ENCODE data around the gene PIK3R2.

Gene PIK3R2

GRCh38 chr19:18122860-18123795 is 29.8 kb upstream of the PIK3R2 start:
- DNase-seq (ENCODE audit: low read depth in 2 of 3, low spot score in 2 of 3): no peak

GRCh38 chr19:18123819-18124218 is 29.1 kb upstream of the PIK3R2 start:
- DNase-seq (ENCODE audit: low read depth in 2 of 3, low spot score in 2 of 3): no peak

GRCh38 chr19:18126097-18126496 is 26.9 kb upstream of the PIK3R2 start:
- DNase-seq (ENCODE audit: low read depth in 2 of 3, low spot score in 2 of 3): no peak

- no peak for DNase-seq (ENCODE audit: low read depth in 2 of 3, low spot score in 2 of 3)
Observed at GRCh38 chr19:18128044-18128443, 24.9 kb upstream of the PIK3R2 start.

GRCh38 chr19:18128805-18129204 is 24.2 kb upstream of the PIK3R2 start:
- no peak for DNase-seq (ENCODE audit: low read depth in 2 of 3, low spot score in 2 of 3)

- no peak for DNase-seq (ENCODE audit: low read depth in 2 of 3, low spot score in 2 of 3)
Observed at GRCh38 chr19:18130523-18131242, 22.3 kb upstream of the PIK3R2 start.

GRCh38 chr19:18131841-18132596 is 20.9 kb upstream of the PIK3R2 start:
- DNase-seq (ENCODE audit: low read depth in 2 of 3, low spot score in 2 of 3): no peak

GRCh38 chr19:18135712-18136584 is 17.0 kb upstream of the PIK3R2 start:
- DNase-seq (ENCODE audit: low read depth in 2 of 3, low spot score in 2 of 3): no peak

- DNase-seq (ENCODE audit: low read depth in 2 of 3, low spot score in 2 of 3): no peak
Observed at GRCh38 chr19:18137242-18137641, 15.7 kb upstream of the PIK3R2 start.

GRCh38 chr19:18137657-18138339 is 15.2 kb upstream of the PIK3R2 start:
- no peak for DNase-seq (ENCODE audit: low read depth in 2 of 3, low spot score in 2 of 3)

GRCh38 chr19:18140473-18140872 is 12.5 kb upstream of the PIK3R2 start:
- DNase-seq (ENCODE audit: low read depth in 2 of 3, low spot score in 2 of 3): no peak

- no peak for DNase-seq (ENCODE audit: low read depth in 2 of 3, low spot score in 2 of 3)
Observed at GRCh38 chr19:18141031-18141430, 11.9 kb upstream of the PIK3R2 start.

- DNase-seq (ENCODE audit: low read depth in 2 of 3, low spot score in 2 of 3): no peak
Observed at GRCh38 chr19:18143902-18144301, 9.1 kb upstream of the PIK3R2 start.

GRCh38 chr19:18144361-18144760 is 8.6 kb upstream of the PIK3R2 start:
- no peak for DNase-seq (ENCODE audit: low read depth in 2 of 3, low spot score in 2 of 3)

- no peak for DNase-seq (ENCODE audit: low read depth in 2 of 3, low spot score in 2 of 3)
Observed at GRCh38 chr19:18144906-18145305, 8.1 kb upstream of the PIK3R2 start.

GRCh38 chr19:18145391-18145999 is 7.5 kb upstream of the PIK3R2 start:
- no peak for DNase-seq (ENCODE audit: low read depth in 2 of 3, low spot score in 2 of 3)

GRCh38 chr19:18147396-18147795 is 5.6 kb upstream of the PIK3R2 start:
- no peak for DNase-seq (ENCODE audit: low read depth in 2 of 3, low spot score in 2 of 3)

GRCh38 chr19:18149596-18149975 is 3.4 kb upstream of the PIK3R2 start:
- DNase-seq (ENCODE audit: low read depth in 2 of 3, low spot score in 2 of 3): no peak

GRCh38 chr19:18150776-18151624 is 2.0 kb upstream of the PIK3R2 start:
- no peak for DNase-seq (ENCODE audit: low read depth in 2 of 3, low spot score in 2 of 3)
